Airway epithelial cell (primary cell): ENCODE data around the gene CEP57. TPM values are rescaled to one million over a fixed set of nuclear protein-coding genes. Genes with fewer than 3 reads are reported as not detected.

ENCODE experiments used
- total RNA-seq: library from RNA; depleted of rRNA; stranded (reverse); fragments of >200 nt; gene quantifications from 2 replicates; pipeline ENCODE4 v1.2.3, GENCODE V29; 2015

Gene CEP57
- 25.9 and 31.5 TPM in 2 replicates for total RNA-seq

DNA sequence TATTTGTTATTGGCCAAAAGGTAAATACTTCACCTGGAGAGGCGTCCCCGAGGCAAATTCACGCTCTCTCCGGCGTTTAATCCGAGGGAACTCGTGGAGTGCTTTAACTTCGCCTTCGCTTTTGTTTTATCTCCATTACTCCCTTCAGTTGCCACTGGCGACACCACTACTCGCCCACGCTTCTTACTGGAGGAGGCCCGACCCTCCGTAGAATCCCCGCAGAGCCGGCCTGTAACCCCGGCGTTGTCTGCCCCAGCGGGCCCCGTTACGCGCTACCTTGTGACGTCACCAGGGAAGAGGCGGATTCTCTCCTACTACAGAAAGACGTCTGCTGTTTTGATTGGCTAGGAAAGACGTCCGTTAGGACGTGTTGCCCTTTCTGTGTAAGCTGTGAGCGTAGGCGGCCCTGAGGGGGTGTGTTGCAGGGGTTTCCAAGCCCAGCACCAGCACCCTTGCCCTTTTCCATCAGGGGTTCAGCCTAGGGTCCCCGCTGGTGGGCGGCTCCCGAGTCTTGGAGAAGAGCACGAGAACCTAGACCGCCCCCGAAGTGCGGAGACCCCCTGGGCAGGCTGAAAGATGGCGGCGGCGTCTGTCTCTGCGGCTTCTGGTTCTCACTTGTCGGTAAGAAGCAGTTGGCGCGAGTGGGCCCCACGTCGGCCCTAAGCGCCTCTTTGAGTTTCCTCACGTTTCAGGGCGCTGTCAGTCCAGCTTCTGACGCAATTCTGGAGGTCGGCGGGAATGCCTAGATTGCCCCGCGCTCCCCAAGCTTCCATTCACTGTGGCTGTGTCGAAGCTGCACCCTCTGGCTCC is at the start of gene CEP57:
TSS of gene CEP57 (plus strand) at position 376 of the 810 bp plus-strand sequence. CDS start at position 577, 201 bp downstream.

DNA sequence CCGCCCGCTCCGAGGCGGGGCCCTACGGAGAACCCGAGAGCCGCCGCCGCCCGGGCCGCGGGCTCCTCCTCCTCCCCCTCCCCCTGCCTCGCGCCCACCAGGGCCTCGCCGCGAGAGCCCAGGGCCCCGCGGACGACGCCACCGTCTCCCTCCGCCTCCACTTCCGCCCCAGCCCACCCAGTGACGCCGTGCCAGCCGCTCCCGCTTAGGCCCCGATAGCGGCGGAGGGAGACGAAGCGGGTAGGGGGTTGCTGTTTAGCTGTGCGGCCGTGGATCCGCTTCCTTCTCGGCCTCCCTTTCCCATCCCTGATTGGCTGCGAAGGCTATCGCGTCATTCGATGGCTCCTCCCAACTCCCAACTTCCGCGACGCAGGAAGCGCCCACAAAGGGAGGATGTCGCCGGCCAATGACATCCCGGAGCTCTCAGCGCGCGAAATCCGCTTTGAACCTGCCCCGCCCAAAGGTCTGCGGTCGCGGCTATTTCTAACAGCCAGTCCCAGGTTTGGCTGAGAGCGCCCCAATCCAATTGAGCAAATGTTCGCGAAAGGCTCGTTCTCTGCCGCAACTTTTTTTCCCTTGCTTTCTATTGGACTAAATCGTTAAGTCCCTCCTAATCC is 684 bp upstream of the CEP57 start, which contains the start of gene FAM76B:
TSS of gene FAM76B (minus strand) at position 277 of the 617 bp plus-strand sequence. CDS start 304 bp downstream, outside the sequence.

Other genes starting within 250 kb of the CEP57 start
- gene FAM76B, start 716 bp upstream of the CEP57 start, total RNA-seq = 5.9 and 13.0 TPM in 2 replicates
- 22.8 and 31.9 TPM in 2 replicates for gene MTMR2, start 133.6 kb downstream of the CEP57 start, total RNA-seq